K562 (cell line): ENCODE results near the gene YAE1. TPM values are rescaled to one million over a fixed set of nuclear protein-coding genes. Genes with fewer than 3 reads are reported as not detected.
A peak's percentile ranks its signal among the peaks of the same experiment; 100 is the strongest.

Experiments
- ATAC-seq: fragments of 200-7000 bp; cut with Tn5 transposase; 3 replicates; pipeline ENCODE4 v1.9.1; 2020; ENCODE audit warnings: moderate library complexity
- BruUV-seq: library from RNA; stranded (reverse); fragments of 400-500 nt; replicated peaks from 2 replicates; lab custom pipeline; 2021; lab: Mats Ljungman, UMichigan
- CTCF ChIA-PET: fragments of 300-600 bp; formaldehyde crosslinking; extraction: SDS; loops from one replicate; lab custom pipeline; 2021; ENCODE audit warnings: low intra/inter-chr PET ratio; lab: Yijun Ruan, JAX
- POLR2A ChIA-PET: fragments of 300-600, 350-650 bp; sonication (Branson Sonifier 250); formaldehyde crosslinking; extraction: SDS; loops from one replicate; lab custom pipeline; 2021; ENCODE audit warnings: antibody characterized with exemption, inconsistent platforms; lab: Yijun Ruan, JAX
- DNase-seq, 4 experiments: peaks; one replicate each; pipeline versions ENCODE4 v3.0.0 to v3.0.0-alpha.2; 2011 to 2018; ENCODE audit warnings: low spot score in 3 of 4, mixed read lengths in 3 of 4; ENCODE audit errors: extremely low read depth in 1 of 4
- FAIRE-seq: peaks from 2 replicates; lab custom pipeline; 2011; peaks lifted over from hg19 to GRCh38; lab: Jason Lieb, UNC
- H2AFZ ChIP-seq: 2 replicates; pipeline ENCODE4 v1.6.0; 2011; ENCODE audit warnings: low read depth, low read length, control low read depth, inconsistent platforms
- H3K27ac ChIP-seq: fragments of 200-600 bp; 3 replicates; pipeline ENCODE4 v1.8.0; 2011; ENCODE audit warnings: low read depth, mild to moderate bottlenecking, control low read depth, inconsistent platforms, low read length, moderate library complexity, mixed read lengths; ENCODE audit errors: extremely low read depth
- H3K27me3 ChIP-seq, 2 experiments: fragments of 300-600 bp in 1 of 2; 2 replicates in 1 of 2; 3 replicates in 1 of 2; pipeline versions ENCODE4 v1.6.0 to v1.8.0; 2011; ENCODE audit warnings: inconsistent platforms in 2 of 2, low read length in 2 of 2, mild to moderate bottlenecking in 1 of 2, mixed read lengths in 1 of 2, moderate library complexity in 1 of 2; ENCODE audit not compliant: control insufficient read depth in 2 of 2, insufficient read depth in 2 of 2
- H3K36me3 ChIP-seq: fragments of 300-600 bp; 3 replicates; pipeline ENCODE4 v1.8.0; 2011; ENCODE audit warnings: mild to moderate bottlenecking, low read length, inconsistent platforms; ENCODE audit not compliant: control insufficient read depth, insufficient read depth
- H3K4me1 ChIP-seq, 2 experiments: fragments of 200-600 bp in 1 of 2; replicated peaks in 1 of 2; 2 replicates in 1 of 2; 3 replicates in 1 of 2; pipeline versions ENCODE4 v1.5.1 to v1.8.0; 2011; ENCODE audit warnings: inconsistent platforms in 2 of 2, low read length in 2 of 2, mild to moderate bottlenecking in 1 of 2, mixed read lengths in 1 of 2, moderate library complexity in 1 of 2; ENCODE audit not compliant: control insufficient read depth in 2 of 2, insufficient read depth in 2 of 2
- H3K4me2 ChIP-seq: 2 replicates; pipeline ENCODE4 v1.6.1; 2011; ENCODE audit warnings: low read length, control low read depth, inconsistent platforms, mixed read lengths; ENCODE audit not compliant: insufficient read depth
- H3K4me3 ChIP-seq: fragments of 200-600 bp; sonication (generic), shearing (Covaris generic); 2 replicates; pipeline ENCODE4 v1.5.1; 2016; ENCODE audit warnings: control low read depth, inconsistent platforms
- H3K79me2 ChIP-seq: fragments of 200-600 bp; 3 replicates; pipeline ENCODE4 v1.8.0; 2011; ENCODE audit warnings: low read length, inconsistent platforms; ENCODE audit not compliant: control insufficient read depth, insufficient read depth
- H3K9ac ChIP-seq, 2 experiments: 2 replicates each; pipeline versions ENCODE4 v1.6.0 to v1.6.1; 2011; ENCODE audit warnings: low read depth in 2 of 2, low read length in 2 of 2, control low read depth in 1 of 2, inconsistent platforms in 1 of 2, mild to moderate bottlenecking in 1 of 2, mixed read lengths in 1 of 2; ENCODE audit not compliant: insufficient read depth in 1 of 2
- H3K9me1 ChIP-seq: one replicate; pipeline ENCODE4 v1.6.0; 2011; ENCODE audit warnings: inconsistent platforms, mild to moderate bottlenecking, low read length, moderate library complexity; ENCODE audit not compliant: control insufficient read depth, insufficient read depth
- H3K9me3 ChIP-seq: replicated peaks from 2 replicates; pipeline ENCODE4 v1.5.1; 2011; ENCODE audit warnings: low read depth, low read length, inconsistent platforms; ENCODE audit not compliant: control insufficient read depth, insufficient read depth
- H4K20me1 ChIP-seq: replicated peaks from 2 replicates; pipeline ENCODE4 v1.6.1; 2011; ENCODE audit warnings: low read length, inconsistent platforms, mixed read lengths; ENCODE audit not compliant: control insufficient read depth, insufficient read depth
- CBFA2T2 ChIP-seq: fragments of 450-650 bp; conservative IDR thresholded peaks from 2 replicates; pipeline ENCODE4 v1.6.1; 2017; ENCODE audit warnings: mild to moderate bottlenecking
- HNRNPK ChIP-seq: fragments of 200-400 bp; formaldehyde crosslinking; IDR thresholded peaks from one replicate; pipeline ENCODE4 v1.6.1; 2018; ENCODE audit warnings: mild to moderate bottlenecking, low read depth, low read length; ENCODE audit not compliant: poor library complexity, severe bottlenecking
- MCM3 ChIP-seq: fragments of 450-650 bp; IDR thresholded peaks from 2 replicates; pipeline ENCODE4 v1.6.1; 2016
- MLLT1 ChIP-seq, 2 experiments: fragments of 450-650 bp; IDR thresholded peaks; 2 replicates each; pipeline ENCODE4 v1.6.1; 2016
- NCOA6 ChIP-seq: fragments of 450-650 bp; IDR thresholded peaks from 2 replicates; pipeline ENCODE4 v1.6.1; 2017; ENCODE audit warnings: mild to moderate bottlenecking
- SMAD2 ChIP-seq: fragments of 150-350 bp; IDR thresholded peaks from 2 replicates; pipeline ENCODE4 v1.6.1; 2014; ENCODE audit warnings: low read depth, mild to moderate bottlenecking, low read length
- SPI1 ChIP-seq: IDR thresholded peaks from 2 replicates; pipeline ENCODE4 v1.6.1; 2011; ENCODE audit warnings: low read depth, low read length, control low read depth, borderline replicate concordance
- TAF15 ChIP-seq: fragments of 200-400 bp; formaldehyde crosslinking; IDR thresholded peaks from 2 replicates; pipeline ENCODE4 v1.6.1; 2017; ENCODE audit warnings: mild to moderate bottlenecking, low read depth, low read length, moderate library complexity
- USF2 ChIP-seq: sonication (generic); formaldehyde crosslinking; IDR thresholded peaks from 2 replicates; pipeline ENCODE4 v1.5.0; 2020; ENCODE audit warnings: missing genetic modification reagents
- ZNF354B ChIP-seq: fragments of 250-450 bp; sonication (Bioruptor Pico); IDR thresholded peaks from 2 replicates; pipeline ENCODE4 v1.4.0; 2020
- ZNF699 ChIP-seq: fragments of 250-450 bp; sonication (Bioruptor Pico); IDR thresholded peaks from 2 replicates; pipeline ENCODE4 v1.8.0; 2021; ENCODE audit warnings: mild to moderate bottlenecking, moderate library complexity; ENCODE audit not compliant: insufficient replicate concordance
- WGBS: fragments of 100-300 bp; shearing (Covaris generic); methylation state at CpG from one replicate; pipeline ENCODE4 v1.1.6; 2016; ENCODE audit warnings: low coverage, mixed read lengths; ENCODE audit not compliant: insufficient coverage; ENCODE audit errors: missing lambda C conversion rate; 5-methylcytosine and 5-hydroxymethylcytosine counted together
- in situ Hi-C: fragments of 300-500 bp; cut with MboI; formaldehyde crosslinking; loops from 4 replicates; pipeline ENCODE4 v1.15.0; 2018; ENCODE audit warnings: inconsistent platforms, mixed read lengths
- intact Hi-C: fragments of 100-400 bp; cut with micrococcal nuclease; formaldehyde crosslinking; loops from 2 replicates; pipeline ENCODE4 v1.14.2; 2022
- polyA plus RNA-seq, 8 experiments: library from polyadenylated mRNA; depleted of rRNA in 4 of 8; stranded (reverse) in 5 of 8; unstranded in 3 of 8; fragments of >200 nt; fragmentation: Nextera tagmentation in 2 of 8; fragmentation: Illumina TruSeq in 1 of 8; extraction: Ambion mirVana in 2 of 8; extraction: Trizol in 1 of 8; gene quantifications; 2 replicates each; pipeline versions ENCODE4 v1.2.1 to v1.2.3, GENCODE V29; 2011 to 2014; ENCODE audit warnings: inconsistent platforms in 1 of 8, missing spikeins in 1 of 8
- total RNA-seq, 7 experiments: library from RNA; depleted of rRNA in 6 of 7; stranded (reverse); fragments of >200 nt in 6 of 7; fragmentation: Illumina TruSeq in 2 of 7; extraction: Trizol in 2 of 7; gene quantifications; 2 replicates each; pipeline versions ENCODE4 v1.2.1 to v1.2.3, GENCODE V29; 2011 to 2021; ENCODE audit warnings: low replicate concordance in 1 of 7

The YAE1 gene
- total and polyA plus RNA-seq, 9 of the 15 experiments (the other 6 are each of a cell fraction or from before 2014, with no cell fraction given) = 15.2 to 63.4 (median 30.1) TPM

- Histone ChIP-seq H3K27ac (no peak overlapping the region), H3K9ac (no peak overlapping the region), H3K79me2 (no peaks in the 10 kb centered on the region), H2AFZ (peak overlapping the region; percentile 78), H3K4me3 (no peak overlapping the region), H3K9me3 (no peaks in the 10 kb centered on the region; the same call in 1 of the 2 replicates), H3K4me1 (peaks cover 0 to 2% of the 10 kb centered on the region in 2 experiments; a peak in 2 of 5 replicates), H3K36me3 (no peaks in the 10 kb centered on the region; the same call in 2 of the 3 replicates), H4K20me1 (no peaks in the 10 kb centered on the region), H3K27me3 (no peaks in the 10 kb centered on the region), H3K4me2 (no peak overlapping the region), H3K9me1 (no peaks in the 10 kb centered on the region)
- DNase-seq (peak; percentile 78 to 94 (median 79)), ATAC-seq (peak; percentile 97), FAIRE-seq (peak; percentile 96)
- CTCF ChIA-PET = interaction anchor here (0.9 to 2.8 kb wide), 4 partner anchors 162 to 168 kb away, joined by 3 to 47 read pairs (median 12); no protein-coding TSS in a partner anchor
- WGBS = 2% methylated on average over 8 of the region's 8 CpGs
- intact Hi-C loops (loop anchor here (1.0 to 2.0 kb wide), 4 partner anchors 162 to 472 kb away; no protein-coding TSS in a partner anchor), in situ Hi-C loops (loop anchor here (5.0 to 10.0 kb wide), 2 partner anchors 162 to 474 kb away; no protein-coding TSS in a partner anchor)
- no TSS peak for BruUV-seq
- POLR2A ChIA-PET = interaction anchor here (0.6 to 3.0 kb wide), 13 partner anchors 9 to 1554 kb away, joined by 3 to 13 read pairs (median 4); partner anchors contain the start of gene RALA
- TF ChIP-seq CBFA2T2 (no peak), NCOA6 (no peak), USF2 (CRISPR knock-in tag) (no peak), HNRNPK (no peak), ZNF354B (CRISPR knock-in tag) (0 out of 2 replicates have a peak, but pooled peaks have one; percentile 9), MCM3 (no peak), TAF15 (no peak), ZNF699 (CRISPR knock-in tag) (no peak), MLLT1 (IDR thresholded peaks at IDR 0.05) (no peak), SMAD2 (no peak), SPI1 (no peak)
Measured at GRCh38 chr7:39580149-39580874, 14.1 kb downstream of the YAE1 start.
